Activated T-helper 2 cell treated with anti-CD3 and anti-CD28 coated beads, Interferon-gamma antibody, Interleukin-2, Interleukin-4, amounts not matched to agents 10 μg/mL and 5 μg/mL and 100 μg/mL, durations not matched to agents 14 hours and 24 hours and 36 hours (primary cell): ENCODE results near the gene FGD5. TPM values are rescaled to one million over a fixed set of nuclear protein-coding genes. Genes with fewer than 3 reads are reported as not detected.

Experiments
- DNase-seq: peaks from one replicate; pipeline ENCODE4 v3.0.0; 2021; ENCODE audit warnings: low spot score
- H3K27ac Mint-ChIP-seq: one replicate; pipeline ENCODE4 v1.8.0; 2021; ENCODE audit warnings: mixed read lengths
- H3K27me3 Mint-ChIP-seq: one replicate; pipeline ENCODE4 v1.8.0; 2021; ENCODE audit warnings: low read depth, mixed read lengths
- H3K36me3 Mint-ChIP-seq: one replicate; pipeline ENCODE4 v1.8.0; 2021; ENCODE audit warnings: low read depth, mixed read lengths
- H3K4me1 Mint-ChIP-seq: one replicate; pipeline ENCODE4 v1.8.0; 2021; ENCODE audit warnings: low read depth, mixed read lengths
- H3K4me3 Mint-ChIP-seq: one replicate; pipeline ENCODE4 v1.8.0; 2021; ENCODE audit warnings: low read depth, mild to moderate bottlenecking, moderate library complexity, mixed read lengths
- H3K9me3 Mint-ChIP-seq: one replicate; pipeline ENCODE4 v1.8.0; 2021; ENCODE audit warnings: mixed read lengths
- intact Hi-C: fragments of 100-400 bp; cut with micrococcal nuclease; formaldehyde crosslinking; loops from one replicate; pipeline ENCODE4 v1.15.1; 2023
- total RNA-seq: library from RNA; stranded (reverse); gene quantifications from 2 replicates; pipeline ENCODE4 v1.2.3, GENCODE V29; 2022

The FGD5 gene
- total RNA-seq, 1 donor from 2014 or later, result 0.09 TPM

- Mint-ChIP-seq H3K4me1 (no peaks in the 10 kb centered on the region), H3K27ac (no peak overlapping the region)
- DNase-seq, result no peak
Measured at GRCh38 chr3:14779069-14779685, 39.6 kb upstream of the FGD5 start.

GRCh38 chr3:14780927-14781507 lies 37.7 kb upstream of the FGD5 start:
- Mint-ChIP-seq H3K27ac (no peak overlapping the region), H3K9me3 (peaks cover 11% of the 10 kb centered on the region), H3K4me1 (no peaks in the 10 kb centered on the region), H3K4me3 (no peak overlapping the region), H3K27me3 (peaks cover 7% of the 10 kb centered on the region), H3K36me3 (no peaks in the 10 kb centered on the region)
- intact Hi-C loops, result no loop called here
- no peak for DNase-seq

More at GRCh38 chr3:14779069-14779685, 39.6 kb upstream of the FGD5 start:
- Mint-ChIP-seq H3K4me3 (no peak overlapping the region), H3K9me3 (peaks cover 11% of the 10 kb centered on the region), H3K36me3 (no peaks in the 10 kb centered on the region), H3K27me3 (peaks cover 7% of the 10 kb centered on the region)
- intact Hi-C loops, result no loop called here

- H3K4me3 Mint-ChIP-seq, result no peak overlapping the region
- intact Hi-C loops, result no loop called here
- peaks cover 7% of the 10 kb centered on the region for H3K9me3 Mint-ChIP-seq
- H3K4me1 Mint-ChIP-seq, result no peaks in the 10 kb centered on the region
- no peak for DNase-seq
- no peak overlapping the region for H3K27ac Mint-ChIP-seq
- no peaks in the 10 kb centered on the region for H3K36me3 Mint-ChIP-seq
- peaks cover 7% of the 10 kb centered on the region for H3K27me3 Mint-ChIP-seq
Measured at GRCh38 chr3:14783480-14784086, 35.2 kb upstream of the FGD5 start.

DNA sequence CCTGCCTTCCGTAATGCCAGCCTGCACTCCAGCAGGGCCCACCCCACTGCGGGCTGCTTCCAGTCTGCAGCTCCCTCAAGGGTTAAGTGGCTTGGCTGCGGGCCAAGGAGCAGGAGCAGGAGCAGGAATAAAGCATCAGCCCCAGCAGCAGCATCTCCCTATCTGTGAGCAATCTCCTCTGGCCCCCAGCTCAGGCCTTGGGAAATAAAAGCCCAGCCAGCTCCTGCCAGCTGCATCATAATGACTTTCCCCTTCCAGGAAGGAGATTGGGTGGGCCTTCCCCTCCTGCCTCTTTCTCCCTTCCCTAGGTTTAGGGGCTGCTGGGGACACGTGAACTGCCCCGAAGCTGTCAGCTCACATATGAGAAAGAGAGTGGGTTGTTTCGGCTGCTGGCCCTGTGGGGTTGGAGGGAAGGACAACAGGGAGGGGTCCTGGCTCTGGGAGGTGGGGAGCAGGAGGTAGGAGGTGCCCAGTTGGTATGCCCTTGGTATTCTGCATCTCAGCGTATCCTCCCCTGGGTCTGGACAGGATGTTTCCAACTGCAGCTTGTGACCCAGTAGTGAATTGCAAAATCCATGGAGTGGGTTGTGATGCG lies 34.6 kb upstream of the FGD5 start:
- intact Hi-C loops, result no loop called here

GRCh38 chr3:14785207-14786155 lies 33.3 kb upstream of the FGD5 start:
- intact Hi-C loops, result no loop called here

More for the DNA sequence above, 34.6 kb upstream of the FGD5 start:
- no peaks in the 10 kb centered on the region for H3K36me3 Mint-ChIP-seq
- H3K4me1 Mint-ChIP-seq, result no peaks in the 10 kb centered on the region
- H3K27ac Mint-ChIP-seq, result no peak overlapping the region
- peaks cover 7% of the 10 kb centered on the region for H3K27me3 Mint-ChIP-seq
- no peak overlapping the region for H3K4me3 Mint-ChIP-seq
- peaks cover 1% of the 10 kb centered on the region for H3K9me3 Mint-ChIP-seq
- DNase-seq, result no peak

DNA sequence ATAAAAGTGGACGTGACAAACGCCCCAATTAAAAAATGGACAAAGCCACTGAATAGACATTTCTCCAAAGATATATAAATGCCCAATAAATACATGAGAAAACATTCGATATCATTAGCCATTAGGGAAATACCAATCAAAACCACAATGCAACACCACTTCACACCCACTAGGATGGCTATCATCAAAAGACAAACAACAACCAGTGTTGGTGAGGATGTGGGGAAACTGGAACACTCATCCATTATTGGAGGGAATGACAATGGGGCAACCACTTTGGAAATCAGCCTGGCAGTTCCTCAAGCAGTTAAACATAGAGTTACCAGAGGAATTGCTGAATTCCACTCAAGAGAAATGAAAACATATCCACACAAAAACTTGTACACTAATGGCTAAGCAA lies 32.4 kb upstream of the FGD5 start:
- Mint-ChIP-seq H3K27me3 (peaks cover 1% of the 10 kb centered on the region), H3K4me3 (no peak overlapping the region), H3K27ac (no peak overlapping the region), H3K36me3 (no peaks in the 10 kb centered on the region), H3K4me1 (no peaks in the 10 kb centered on the region), H3K9me3 (no peaks in the 10 kb centered on the region)
- no peak for DNase-seq
- intact Hi-C loops, result no loop called here

More at GRCh38 chr3:14785207-14786155, 33.3 kb upstream of the FGD5 start:
- no peaks in the 10 kb centered on the region for H3K36me3 Mint-ChIP-seq
- no peak overlapping the region for H3K4me3 Mint-ChIP-seq
- peaks cover 6% of the 10 kb centered on the region for H3K27me3 Mint-ChIP-seq
- H3K27ac Mint-ChIP-seq, result no peak overlapping the region
- no peaks in the 10 kb centered on the region for H3K4me1 Mint-ChIP-seq
- DNase-seq, result no peak
- no peaks in the 10 kb centered on the region for H3K9me3 Mint-ChIP-seq

DNA sequence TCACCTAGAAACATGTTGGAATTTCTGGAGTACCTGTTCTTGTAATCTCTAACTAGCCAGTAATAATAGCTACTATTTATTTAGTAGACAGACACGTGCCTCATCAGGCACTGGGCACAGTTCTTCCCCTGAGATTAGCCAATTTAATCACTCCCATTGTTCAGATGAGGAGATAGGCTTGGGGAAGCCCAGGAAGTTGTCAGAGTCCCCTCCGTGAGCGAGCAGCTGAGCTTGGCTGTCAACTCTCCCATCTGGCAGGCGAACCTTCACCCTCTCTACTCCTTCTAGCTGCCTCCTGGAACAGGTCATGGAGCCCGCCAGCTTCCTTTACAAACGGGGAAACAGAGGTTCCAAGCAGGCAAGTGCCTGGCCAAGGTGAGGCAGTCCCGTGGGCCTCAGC lies 31.1 kb upstream of the FGD5 start:
- H3K27me3 Mint-ChIP-seq, result peaks cover 1% of the 10 kb centered on the region
- intact Hi-C loops, result no loop called here
- no peak overlapping the region for H3K27ac Mint-ChIP-seq

DNA sequence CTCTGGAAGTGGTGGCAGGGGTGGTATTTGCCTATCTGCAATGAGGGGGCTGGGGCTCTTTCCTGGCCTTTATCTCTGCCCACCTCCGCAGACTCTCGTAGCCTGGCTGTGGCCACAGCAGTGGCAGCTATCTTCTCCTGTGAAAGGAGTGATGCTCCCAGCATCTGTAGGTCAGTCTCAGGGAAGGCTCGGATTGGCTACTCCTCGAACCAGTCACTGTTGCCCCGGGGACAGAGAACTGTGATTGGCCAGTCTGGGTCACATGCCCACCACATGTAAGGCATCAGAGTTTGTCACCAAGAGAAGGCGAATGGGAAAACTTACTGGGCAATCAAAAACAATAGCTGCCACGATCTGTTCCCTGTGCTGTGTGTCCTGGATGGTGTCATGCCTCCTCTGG lies 30.1 kb upstream of the FGD5 start:
- no peak overlapping the region for H3K4me3 Mint-ChIP-seq
- no peaks in the 10 kb centered on the region for H3K9me3 Mint-ChIP-seq
- H3K36me3 Mint-ChIP-seq, result no peaks in the 10 kb centered on the region
- peaks cover 1% of the 10 kb centered on the region for H3K27me3 Mint-ChIP-seq
- intact Hi-C loops, result no loop called here
- no peak for DNase-seq
- no peak overlapping the region for H3K27ac Mint-ChIP-seq
- no peaks in the 10 kb centered on the region for H3K4me1 Mint-ChIP-seq

More for the DNA sequence above, 31.1 kb upstream of the FGD5 start:
- Mint-ChIP-seq H3K36me3 (no peaks in the 10 kb centered on the region), H3K4me1 (no peaks in the 10 kb centered on the region), H3K4me3 (no peak overlapping the region), H3K9me3 (no peaks in the 10 kb centered on the region)
- DNase-seq, result no peak

DNA sequence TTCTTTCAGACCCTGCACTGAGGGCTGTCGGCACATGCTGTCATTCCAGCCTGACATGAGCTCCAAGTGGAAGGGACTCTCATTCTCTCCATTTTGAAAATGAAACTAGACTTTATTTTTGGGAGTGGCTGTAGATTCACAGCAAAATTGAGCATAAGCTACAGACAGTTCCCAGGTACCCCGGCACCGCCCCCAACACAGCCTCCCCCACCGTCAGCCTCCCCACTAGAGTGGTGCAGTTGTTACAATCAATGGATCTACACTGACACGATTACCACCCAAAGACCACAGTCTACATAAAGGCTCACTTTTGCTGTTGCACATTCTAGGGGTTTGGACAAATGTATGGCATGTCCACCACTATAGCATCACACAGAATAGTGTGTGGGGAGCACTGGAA lies 29.5 kb upstream of the FGD5 start:
- H3K36me3 Mint-ChIP-seq, result no peaks in the 10 kb centered on the region
- no peak for DNase-seq
- intact Hi-C loops, result no loop called here
- no peaks in the 10 kb centered on the region for H3K9me3 Mint-ChIP-seq
- H3K27me3 Mint-ChIP-seq, result peaks cover 1% of the 10 kb centered on the region
- no peaks in the 10 kb centered on the region for H3K4me1 Mint-ChIP-seq
- no peak overlapping the region for H3K27ac Mint-ChIP-seq
- H3K4me3 Mint-ChIP-seq, result no peak overlapping the region

DNA sequence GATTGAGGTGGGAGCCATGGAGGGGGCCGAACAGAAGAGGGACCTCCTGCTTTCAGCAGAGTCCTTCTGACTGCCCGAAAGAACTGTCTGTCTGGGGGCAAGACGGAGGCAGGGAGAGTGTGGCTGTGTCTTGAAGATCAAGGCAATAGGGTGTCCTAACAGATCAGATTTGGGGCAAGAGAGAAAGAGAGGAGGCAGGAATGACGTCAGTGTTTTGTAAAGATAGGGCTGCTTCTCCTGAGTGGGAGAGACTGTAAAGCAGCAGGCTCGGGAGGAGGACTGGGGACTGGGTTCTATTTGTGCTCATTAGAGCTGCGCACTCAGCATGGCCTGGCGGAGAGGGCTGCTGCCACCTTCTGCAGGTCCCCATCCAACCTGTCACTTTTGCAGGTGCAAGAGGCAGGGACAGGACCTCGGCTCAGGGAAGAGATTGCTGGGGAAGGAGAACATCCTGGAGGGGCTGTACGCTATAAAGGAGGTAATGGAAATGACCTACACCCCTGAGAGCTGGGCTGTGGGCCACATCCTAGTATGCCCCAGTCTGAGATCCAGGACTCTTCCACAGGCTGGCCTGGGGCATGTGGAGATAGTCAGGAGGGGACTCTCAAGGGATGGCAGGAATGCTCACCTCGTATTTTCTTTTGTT lies 29.0 kb upstream of the FGD5 start:
- no peaks in the 10 kb centered on the region for H3K4me1 Mint-ChIP-seq
- H3K36me3 Mint-ChIP-seq, result no peaks in the 10 kb centered on the region
- H3K4me3 Mint-ChIP-seq, result no peak overlapping the region
- DNase-seq, result no peak
- no peaks in the 10 kb centered on the region for H3K9me3 Mint-ChIP-seq
- no peak overlapping the region for H3K27ac Mint-ChIP-seq
- H3K27me3 Mint-ChIP-seq, result peaks cover 1% of the 10 kb centered on the region
- intact Hi-C loops, result loop anchor here (2.0 kb wide), 1 partner anchor 131 kb away; no protein-coding TSS in a partner anchor

DNA sequence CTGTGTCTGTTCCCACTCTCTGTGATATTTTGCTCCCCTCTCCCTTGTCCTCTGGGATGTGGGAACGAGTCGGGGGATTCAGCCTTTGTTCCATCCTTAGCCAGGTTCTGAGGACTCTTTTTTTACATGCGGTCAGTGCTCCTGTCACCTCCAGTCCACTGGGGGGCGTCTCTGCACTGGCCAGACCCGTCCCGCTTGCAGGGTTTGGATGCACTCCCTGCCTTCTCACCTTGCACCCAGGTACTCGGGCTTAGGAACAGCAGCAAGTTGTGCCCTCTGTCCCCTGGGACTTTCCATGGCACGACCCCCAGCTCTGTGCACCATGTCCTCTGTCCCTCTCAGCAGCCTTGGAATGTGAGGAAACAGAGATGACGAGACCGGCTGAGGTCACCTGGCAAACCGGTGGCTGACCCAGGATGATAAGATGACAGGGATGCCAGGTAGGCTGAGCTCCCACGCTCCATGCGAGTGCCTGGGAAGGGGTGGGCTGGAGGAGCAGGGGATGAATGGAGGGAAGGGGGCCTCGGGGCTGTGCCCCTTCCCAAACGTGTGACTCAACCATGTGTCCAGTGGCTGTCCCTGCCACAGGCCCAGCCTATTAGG lies 27.3 kb upstream of the FGD5 start:
- Mint-ChIP-seq H3K27ac (no peak overlapping the region), H3K27me3 (peaks cover 1% of the 10 kb centered on the region)
- peak; percentile 37 for DNase-seq

More for the DNA sequence above, 27.3 kb upstream of the FGD5 start:
- Mint-ChIP-seq H3K9me3 (no peaks in the 10 kb centered on the region), H3K4me3 (no peak overlapping the region), H3K4me1 (no peaks in the 10 kb centered on the region), H3K36me3 (no peaks in the 10 kb centered on the region)
- intact Hi-C loops, result loop anchor here (2.0 kb wide), 1 partner anchor 129 kb away; no protein-coding TSS in a partner anchor
